Measurements from ENCODE around the gene SH3D19.
A peak's percentile ranks its signal among the peaks of the same experiment; 100 is the strongest.
"Not testable (repeated sequence)": the region's sequence is repeated elsewhere in the genome, so short reads cannot be mapped to it uniquely, and the experiment has no call there.

SH3D19 gene

GRCh38 chr4:151319490-151319889, 5.9 kb downstream of the SH3D19 start:
- DNase-seq, result no peak

DNA sequence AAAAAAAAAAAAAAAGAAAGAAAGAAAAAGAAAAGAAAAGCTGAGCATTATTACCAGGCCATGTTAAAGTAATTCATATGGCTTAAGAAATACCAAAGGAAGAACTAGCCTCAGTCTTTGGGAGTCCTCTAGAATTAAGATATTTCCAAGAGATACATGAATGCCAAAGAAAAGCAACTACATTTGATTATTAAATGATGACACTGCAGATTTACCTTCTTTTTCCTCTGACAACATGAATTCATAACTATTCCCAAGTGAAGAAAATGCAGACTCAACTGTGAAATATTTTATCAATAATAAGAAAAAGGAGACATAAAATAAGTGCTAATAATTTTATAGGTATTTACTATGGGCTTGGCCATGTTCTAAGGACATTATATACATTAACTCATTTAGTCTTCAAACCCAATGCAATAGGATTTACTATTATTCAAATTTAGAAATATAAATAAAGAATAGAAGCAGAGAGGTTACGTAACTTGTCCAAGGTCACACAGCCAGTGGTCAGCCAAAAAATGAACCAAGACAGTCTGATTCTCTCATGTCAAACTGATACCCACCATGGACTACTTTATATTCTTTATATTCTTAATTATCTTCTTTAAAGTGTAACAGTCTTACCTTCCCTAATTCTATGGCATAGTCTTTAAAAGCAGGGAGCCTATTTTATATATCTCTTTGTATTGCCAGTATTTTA, 6.9 kb downstream of the SH3D19 start:
- no peak for DNase-seq

GRCh38 chr4:151316645-151317044, 8.8 kb downstream of the SH3D19 start:
- no peak for DNase-seq

DNA sequence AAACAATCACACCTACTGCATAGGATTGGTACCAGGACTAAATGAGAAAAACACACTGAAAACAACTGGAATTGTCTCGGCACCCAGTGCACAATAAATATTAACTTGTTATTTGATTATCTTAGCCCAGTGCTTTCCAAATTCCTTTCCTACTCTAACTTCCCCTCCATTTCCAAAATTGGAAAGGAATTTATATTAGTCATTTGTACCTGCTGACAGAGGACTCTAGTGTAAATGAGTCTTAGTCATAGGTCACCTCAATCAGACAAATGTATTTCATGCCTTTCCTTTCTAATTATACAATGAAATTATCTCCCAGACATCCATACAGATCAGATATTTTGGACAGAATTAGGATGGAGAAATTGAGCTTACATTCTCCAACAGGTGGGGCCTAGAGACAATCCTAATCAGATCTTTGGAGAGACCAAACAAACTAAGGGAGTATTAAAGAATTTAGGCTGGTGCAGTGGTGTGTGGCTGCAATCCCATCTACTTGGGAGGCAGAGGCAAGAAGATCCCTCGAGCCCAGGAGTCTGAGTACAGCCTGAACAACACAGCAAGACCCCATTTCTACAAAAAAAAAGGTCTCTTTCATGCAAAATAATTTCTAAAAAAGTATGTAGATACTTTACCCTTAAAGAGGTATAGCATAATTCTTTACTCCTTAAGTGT, 10.1 kb downstream of the SH3D19 start:
- DNase-seq, result no peak

GRCh38 chr4:151314479-151314878, 10.9 kb downstream of the SH3D19 start:
- peak; percentile 4 for DNase-seq

- no peak for DNase-seq
Measured at GRCh38 chr4:151314010-151314355, 11.4 kb downstream of the SH3D19 start.

DNA sequence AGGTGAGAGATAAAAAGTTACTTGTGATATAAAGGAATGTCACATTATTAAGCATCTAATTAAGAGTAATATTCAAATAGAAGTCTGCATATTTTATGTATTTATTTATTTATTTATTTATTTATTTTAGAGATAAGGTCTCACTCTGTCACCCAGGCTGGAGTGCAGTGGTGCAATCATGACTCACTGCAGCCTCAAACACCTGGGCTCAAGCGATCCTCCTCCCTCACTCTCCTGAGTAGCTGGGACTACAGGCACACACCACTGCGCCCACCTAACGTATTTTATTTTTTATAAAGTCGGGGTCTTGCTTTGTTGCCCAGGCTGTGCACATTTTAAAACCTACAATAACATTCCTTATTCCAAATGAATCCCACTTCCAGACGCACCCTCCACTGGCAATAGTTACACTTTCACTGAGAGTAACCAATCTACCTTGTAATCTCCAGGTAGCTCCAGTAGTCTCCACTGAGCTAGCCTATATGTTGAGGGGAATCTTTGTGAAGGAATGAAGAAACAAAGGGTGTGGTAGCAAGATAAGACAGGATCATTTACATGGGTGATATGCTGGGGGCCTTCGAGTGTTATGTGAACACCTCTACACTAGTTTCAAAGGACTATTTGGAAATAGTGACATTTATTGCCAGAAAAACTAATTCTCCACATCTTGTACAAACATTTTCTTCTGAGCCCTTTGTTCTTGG, 11.9 kb downstream of the SH3D19 start:
- DNase-seq, result no peak

DNA sequence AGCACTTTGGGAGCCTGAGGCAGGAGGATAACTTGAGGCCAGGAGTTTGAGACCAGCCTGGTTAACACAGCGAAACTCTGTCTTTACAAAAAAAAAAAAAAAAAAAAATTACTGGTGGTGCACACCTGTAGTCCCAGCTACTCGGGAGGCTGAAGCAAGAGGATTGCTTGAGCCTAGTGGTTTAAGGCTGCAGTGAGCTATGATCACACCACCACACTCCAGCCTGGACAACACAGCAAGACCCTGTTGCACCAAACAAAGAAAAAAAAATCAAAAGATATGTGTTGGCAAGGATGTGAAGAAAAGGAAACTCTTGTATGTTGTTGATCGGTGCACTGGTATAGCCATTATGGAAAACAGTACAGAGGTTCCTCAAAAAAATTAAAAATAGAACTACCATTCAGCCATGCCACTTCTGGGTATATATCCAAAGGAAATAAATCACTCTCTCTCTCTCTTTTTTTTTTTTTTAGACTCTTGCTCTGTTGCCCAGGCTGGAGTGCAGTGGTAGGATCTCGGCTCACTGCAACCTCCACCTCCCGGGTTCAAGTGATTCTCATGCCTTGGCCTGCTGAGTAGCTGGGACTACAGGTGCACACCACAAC, 15.2 kb downstream of the SH3D19 start:
- DNase-seq, result no peak

DNA sequence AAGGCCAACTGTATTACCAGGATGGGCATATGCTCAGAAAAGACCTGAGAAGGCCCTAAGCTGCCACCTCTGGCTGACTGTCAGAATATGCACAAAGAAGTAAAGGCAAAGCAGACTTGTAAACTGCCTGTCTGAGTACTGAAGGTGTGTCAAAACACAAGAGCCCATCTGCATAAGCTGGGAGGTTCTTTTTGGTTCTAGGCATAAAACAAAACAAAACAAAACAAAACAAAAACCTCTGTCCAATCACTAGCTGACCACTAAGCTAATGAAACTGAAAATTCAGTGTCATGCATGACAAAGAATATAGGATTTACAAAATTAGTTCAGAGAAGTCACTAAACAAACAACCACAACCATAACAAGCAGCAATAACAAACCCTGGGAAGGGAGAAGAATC, 20.6 kb downstream of the SH3D19 start:
- DNase-seq, result no peak

DNA sequence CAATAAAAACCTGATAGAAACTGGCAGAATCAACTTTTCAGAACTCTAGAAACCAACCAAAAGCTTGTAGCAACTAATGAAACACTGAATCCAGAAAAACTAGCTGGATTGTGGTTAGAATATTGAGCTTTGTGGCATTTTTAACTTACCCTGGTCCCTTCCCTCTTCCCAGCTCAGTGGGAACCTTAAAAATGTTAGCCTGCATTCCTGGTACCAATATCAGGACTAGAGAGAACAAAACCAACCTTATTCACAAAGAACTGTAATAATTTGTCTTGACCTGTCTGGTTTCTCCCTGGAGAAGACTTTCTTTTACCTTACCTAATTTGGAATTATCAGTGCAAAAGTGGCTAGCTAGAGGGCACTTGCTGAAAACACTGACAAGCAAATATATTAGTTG, 21.2 kb downstream of the SH3D19 start:
- DNase-seq, result no peak

- DNase-seq, result no peak
Measured at GRCh38 chr4:151302432-151302831, 23.0 kb downstream of the SH3D19 start.

DNA sequence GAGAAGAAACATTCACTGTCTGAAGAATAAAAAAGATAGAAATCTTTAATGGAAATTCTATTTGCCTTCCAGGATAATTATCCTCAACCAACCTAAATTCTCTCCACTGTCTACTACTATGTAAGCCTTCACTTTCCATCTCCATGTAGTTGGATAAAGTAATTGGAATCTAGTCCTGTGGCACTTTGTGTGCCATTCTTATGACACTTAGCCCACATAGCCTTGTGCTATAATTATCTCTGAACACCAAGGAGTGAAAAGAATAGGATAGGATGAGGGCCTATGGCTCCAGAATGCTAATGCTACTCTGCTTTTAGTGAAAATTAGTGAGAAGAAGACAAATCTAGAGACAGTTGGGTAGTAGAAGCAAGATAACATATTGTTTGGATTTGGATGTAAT, 28.2 kb downstream of the SH3D19 start:
- DNase-seq, result no peak

DNA sequence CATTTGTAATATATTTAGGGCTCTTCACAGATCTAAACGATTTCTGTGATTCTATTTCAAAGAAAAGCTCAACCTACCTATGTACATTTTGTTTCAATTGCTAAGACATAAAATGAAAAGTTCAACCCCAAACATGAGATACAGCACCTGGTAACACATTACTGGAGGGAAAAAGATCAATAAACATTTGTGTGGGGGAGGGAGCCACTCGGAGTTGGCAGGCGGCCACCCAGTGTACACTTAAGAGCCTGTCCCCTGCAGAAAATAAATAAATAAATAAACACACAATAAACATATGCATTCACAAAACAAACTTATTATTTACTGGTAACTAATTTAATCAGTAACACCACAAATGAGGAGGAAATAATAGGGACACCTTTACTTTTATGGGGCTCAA, 29.2 kb downstream of the SH3D19 start:
- no peak for DNase-seq

GRCh38 chr4:151294833-151295496, 30.4 kb downstream of the SH3D19 start:
- DNase-seq, result no peak

- no peak for DNase-seq
Measured at GRCh38 chr4:151292038-151292437, 33.4 kb downstream of the SH3D19 start.

DNA sequence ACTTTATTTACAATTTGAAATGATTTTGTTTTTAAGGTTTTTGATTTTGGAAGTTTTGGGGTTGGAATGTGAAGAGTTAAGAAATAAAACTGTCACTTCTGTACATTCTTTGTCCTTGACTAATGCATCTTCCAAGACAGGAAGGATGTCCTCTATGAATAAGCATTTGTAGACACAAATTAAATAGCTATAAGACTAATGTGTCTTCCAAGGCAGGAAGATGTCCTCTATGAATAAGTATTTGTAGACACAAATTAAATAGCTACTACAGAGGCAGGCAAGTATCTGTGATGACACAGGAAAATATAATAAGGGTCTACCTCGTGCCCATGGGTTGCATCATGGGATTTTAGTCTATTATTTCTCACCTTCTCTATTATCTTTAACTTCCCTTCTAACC, 33.9 kb downstream of the SH3D19 start:
- DNase-seq, result no peak

- DNase-seq, result no peak
Measured at GRCh38 chr4:151287409-151287808, 38.0 kb downstream of the SH3D19 start.

DNA sequence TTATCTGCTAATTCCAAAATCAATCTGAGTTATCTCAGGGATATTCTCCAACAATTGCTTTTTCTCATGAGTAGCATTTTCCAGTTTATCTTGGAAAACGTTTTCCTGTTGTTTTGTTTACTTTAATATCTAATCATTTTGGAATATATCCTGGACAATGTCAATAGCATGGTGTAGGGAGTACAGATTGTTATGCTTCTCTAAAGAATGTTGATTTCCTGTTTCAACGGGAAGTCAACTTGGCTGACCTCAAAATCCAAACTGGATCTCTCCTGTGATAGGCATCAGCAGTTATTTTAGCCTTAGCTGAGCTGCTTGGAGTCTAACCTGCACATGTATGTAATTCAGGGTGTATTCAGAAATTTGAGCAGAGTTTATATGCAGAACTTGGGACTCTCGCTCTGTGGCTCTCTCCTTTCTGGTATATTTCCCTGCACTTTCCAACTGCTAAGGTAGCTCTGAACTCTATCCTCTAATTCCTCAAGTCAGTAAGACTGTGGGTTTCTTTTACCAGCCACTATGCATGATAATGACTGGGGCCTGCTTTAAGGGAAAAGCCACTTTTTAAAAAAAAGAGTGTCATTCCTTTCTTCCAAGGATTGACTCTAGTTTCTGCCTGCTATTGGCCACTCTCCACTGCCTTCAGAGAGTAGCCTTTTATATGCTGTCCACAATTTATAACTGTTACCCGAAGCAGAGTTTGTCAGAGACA, 40.7 kb downstream of the SH3D19 start:
- DNase-seq, result no peak

DNA sequence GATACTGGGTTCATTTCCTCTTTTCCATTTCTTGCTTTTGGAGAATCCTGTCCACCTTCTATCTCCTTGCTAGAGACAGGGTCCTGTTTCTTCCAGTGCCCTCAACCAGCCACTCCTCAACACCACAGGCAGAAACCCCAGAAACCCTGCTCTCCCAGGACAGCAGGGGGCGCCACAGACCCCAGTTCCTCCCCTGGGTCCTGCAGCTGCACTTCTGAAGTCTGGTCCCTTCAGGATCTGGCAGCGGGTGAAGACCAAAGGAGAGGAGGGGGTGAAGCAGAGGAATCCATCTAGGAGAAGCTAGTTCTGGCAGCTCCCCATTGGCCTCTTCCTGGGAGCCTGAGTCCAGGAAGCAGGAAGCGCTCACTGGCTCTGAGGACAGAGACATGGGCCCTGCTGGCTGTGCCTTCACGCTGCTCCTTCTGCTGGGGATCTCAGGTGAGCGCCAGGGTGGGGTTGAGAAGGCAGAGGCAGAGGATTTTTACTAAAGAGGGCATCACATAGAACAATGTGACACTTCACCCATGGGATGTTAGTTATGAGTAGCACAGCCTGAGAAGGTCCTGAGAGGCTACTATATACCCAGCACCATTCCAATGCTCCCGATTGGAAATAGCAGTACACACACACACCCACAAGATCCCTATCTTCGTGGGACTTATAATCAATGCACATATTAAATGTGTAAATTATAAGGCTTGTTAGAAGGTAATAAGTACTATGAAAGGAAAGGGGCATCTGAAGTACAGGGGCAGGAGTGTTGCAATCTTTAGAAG, 48.4 kb downstream of the SH3D19 start, which contains the start of gene PRSS48:
Gene PRSS48, plus strand, starts transcription at position 375 of the 776 bp plus-strand sequence. Its CDS starts 12 bp downstream, at position 387.
- peak; percentile 66 for DNase-seq

DNA sequence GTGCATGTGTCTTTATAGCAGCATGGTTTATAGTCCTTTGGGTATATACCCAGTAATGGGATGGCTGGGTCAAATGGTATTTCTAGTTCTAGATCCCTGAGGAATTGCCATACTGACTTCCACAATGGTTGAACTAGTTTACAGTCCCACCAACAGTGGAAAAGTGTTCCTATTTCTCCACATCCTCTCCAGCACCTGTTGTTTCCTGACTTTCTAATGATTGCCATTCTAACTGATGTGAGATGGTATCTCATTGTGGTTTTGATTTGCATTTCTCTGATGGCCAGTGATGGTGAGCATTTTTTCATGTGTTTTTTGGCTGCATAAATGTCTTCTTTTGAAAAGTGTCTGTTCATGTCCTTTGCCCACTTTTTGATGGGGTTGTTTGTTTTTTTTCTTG, 56.5 kb downstream of the SH3D19 start:
- not testable (repeated sequence) for DNase-seq

- DNase-seq, result no peak
Measured at GRCh38 chr4:151267822-151268535, 57.4 kb downstream of the SH3D19 start.
